Measurements from ENCODE around the gene ID2. TPM values are rescaled to one million over a fixed set of nuclear protein-coding genes. Genes with fewer than 3 reads are reported as not detected.

The ID2 gene
- total RNA-seq, 2 experiments from 2014 or later, result 61.1 to 62.5 TPM

- Mint-ChIP-seq H3K27ac (no peak overlapping the region), H3K27me3 (peaks cover 53% of the 10 kb centered on the region), H3K4me1 (peaks cover 13% of the 10 kb centered on the region), H3K9me3 (no peaks in the 10 kb centered on the region), H3K4me3 (no peak overlapping the region), H3K36me3 (no peaks in the 10 kb centered on the region)
- DNase-seq, result peak; percentile 19
These were observed 24.3 kb upstream of the ID2 start for GRCh38 chr2:8657423-8658062.

GRCh38 chr2:8658064-8658862 is 23.6 kb upstream of the ID2 start:
- peaks cover 55% of the 10 kb centered on the region for H3K27me3 Mint-ChIP-seq
- H3K9me3 Mint-ChIP-seq, result no peaks in the 10 kb centered on the region
- no peak for DNase-seq
- no peak overlapping the region for H3K27ac Mint-ChIP-seq
- peaks cover 14% of the 10 kb centered on the region for H3K4me1 Mint-ChIP-seq
- no peaks in the 10 kb centered on the region for H3K36me3 Mint-ChIP-seq
- H3K4me3 Mint-ChIP-seq, result no peak overlapping the region

DNA sequence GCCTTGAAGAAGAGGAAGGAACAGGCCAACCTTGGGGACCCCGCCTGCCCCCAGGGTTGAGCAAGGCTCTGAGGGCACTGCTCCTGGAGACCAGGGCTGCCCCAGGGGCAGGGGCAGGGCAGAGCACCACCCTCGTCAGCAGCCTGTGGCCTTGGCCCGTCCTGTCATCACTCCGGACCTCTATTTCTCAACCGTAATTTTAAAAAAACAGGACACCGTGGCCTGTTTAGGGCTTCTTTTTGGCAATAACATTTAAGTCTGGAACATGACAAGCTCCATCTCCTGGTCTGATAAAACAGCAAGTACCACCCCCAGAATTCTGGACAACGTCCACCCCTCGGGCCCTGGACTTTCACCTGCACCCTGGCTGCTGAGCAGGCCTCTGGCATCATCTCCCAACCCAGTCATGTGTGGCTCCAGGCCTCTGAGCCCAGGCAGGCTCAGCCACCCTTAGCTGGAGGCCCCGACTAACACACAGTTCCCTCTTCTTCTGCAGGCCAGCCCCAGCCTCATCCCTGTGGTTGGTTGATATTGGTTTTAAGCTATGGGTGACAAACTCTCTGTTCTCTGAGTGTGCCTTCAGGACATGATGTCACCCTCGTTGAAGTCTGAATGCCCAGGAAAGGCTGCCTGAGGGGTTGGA is 22.6 kb upstream of the ID2 start:
- Mint-ChIP-seq H3K4me3 (no peak overlapping the region), H3K4me1 (peaks cover 22% of the 10 kb centered on the region), H3K27me3 (peaks cover 58% of the 10 kb centered on the region), H3K36me3 (no peaks in the 10 kb centered on the region), H3K27ac (no peak overlapping the region), H3K9me3 (no peaks in the 10 kb centered on the region)
- DNase-seq, result no peak

DNA sequence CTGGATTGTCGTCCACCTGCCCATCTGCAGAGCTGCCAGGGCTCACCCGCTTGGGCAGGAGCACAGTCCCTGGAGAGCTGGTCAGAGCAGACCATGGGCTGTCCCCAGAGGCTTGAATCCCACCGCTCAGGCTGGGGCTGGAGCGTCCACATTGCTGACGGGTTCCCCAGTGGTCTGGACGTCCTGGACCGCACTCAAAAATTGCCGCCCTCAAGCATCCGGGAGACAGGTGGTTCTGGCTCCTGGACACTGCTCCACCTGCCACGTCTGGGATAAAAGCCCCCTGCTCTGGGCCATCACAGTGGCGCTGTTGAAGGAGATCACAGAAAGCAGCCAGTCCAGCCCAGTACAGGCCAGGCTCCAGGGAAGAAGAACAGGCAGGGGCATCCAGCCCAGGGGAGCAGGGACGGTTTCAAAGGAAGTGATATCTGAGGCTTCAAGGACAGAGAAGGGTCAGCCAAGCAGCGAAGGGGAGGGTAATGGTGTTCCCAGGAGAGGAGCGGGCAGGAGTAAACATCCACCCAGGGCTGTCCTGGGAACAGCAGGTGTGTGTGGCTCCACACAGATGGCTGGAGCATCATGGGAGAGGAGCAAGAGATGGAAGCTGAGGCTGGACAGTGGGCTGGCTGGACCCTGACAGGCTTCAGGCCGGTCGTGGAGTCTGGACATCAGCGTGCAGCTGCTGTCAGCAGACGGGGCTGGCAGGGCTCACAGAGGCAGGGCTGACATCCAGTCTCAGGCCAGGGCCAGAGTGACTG is 21.9 kb upstream of the ID2 start:
- no peak overlapping the region for H3K4me3 Mint-ChIP-seq
- peaks cover 57% of the 10 kb centered on the region for H3K27me3 Mint-ChIP-seq
- H3K9me3 Mint-ChIP-seq, result no peaks in the 10 kb centered on the region
- no peaks in the 10 kb centered on the region for H3K36me3 Mint-ChIP-seq
- H3K27ac Mint-ChIP-seq, result no peak overlapping the region
- H3K4me1 Mint-ChIP-seq, result peaks cover 28% of the 10 kb centered on the region
- no peak for DNase-seq

DNA sequence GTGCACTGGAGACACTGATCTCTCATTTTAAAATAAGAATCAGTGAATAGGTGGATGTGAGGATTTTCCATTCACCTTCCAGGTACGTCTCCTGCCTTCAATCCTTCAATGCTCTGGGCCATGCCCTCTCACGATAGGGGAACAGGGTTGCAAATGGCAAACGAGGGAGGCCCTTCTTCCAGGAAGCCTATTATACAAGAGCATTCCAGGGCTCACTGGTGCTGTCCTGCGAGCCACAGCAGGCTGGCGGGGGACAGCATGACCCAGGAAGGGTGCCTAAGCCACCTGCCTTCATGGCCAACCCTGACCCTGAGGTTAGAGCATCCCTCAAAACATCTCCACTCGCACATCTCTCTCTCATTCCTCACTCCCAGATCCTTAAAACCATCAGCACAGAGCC is 20.6 kb upstream of the ID2 start:
- no peaks in the 10 kb centered on the region for H3K36me3 Mint-ChIP-seq
- H3K4me1 Mint-ChIP-seq, result peaks cover 32% of the 10 kb centered on the region
- H3K27me3 Mint-ChIP-seq, result peaks cover 53% of the 10 kb centered on the region
- H3K4me3 Mint-ChIP-seq, result no peak overlapping the region
- DNase-seq, result no peak
- no peak overlapping the region for H3K27ac Mint-ChIP-seq
- no peaks in the 10 kb centered on the region for H3K9me3 Mint-ChIP-seq

GRCh38 chr2:8661736-8662135 is 20.1 kb upstream of the ID2 start:
- Mint-ChIP-seq H3K27me3 (peaks cover 48% of the 10 kb centered on the region), H3K27ac (no peak overlapping the region), H3K4me1 (peaks cover 29% of the 10 kb centered on the region)

GRCh38 chr2:8662239-8662879 is 19.5 kb upstream of the ID2 start:
- Mint-ChIP-seq H3K27me3 (peaks cover 42% of the 10 kb centered on the region), H3K4me1 (peaks cover 26% of the 10 kb centered on the region), H3K27ac (no peak overlapping the region), H3K36me3 (no peaks in the 10 kb centered on the region), H3K4me3 (no peak overlapping the region), H3K9me3 (no peaks in the 10 kb centered on the region)
- no peak for DNase-seq

More at GRCh38 chr2:8661736-8662135, 20.1 kb upstream of the ID2 start:
- Mint-ChIP-seq H3K36me3 (no peaks in the 10 kb centered on the region), H3K9me3 (no peaks in the 10 kb centered on the region), H3K4me3 (no peak overlapping the region)
- no peak for DNase-seq

- Mint-ChIP-seq H3K27ac (no peak overlapping the region), H3K4me3 (peak overlapping the region; percentile 5), H3K4me1 (peaks cover 20% of the 10 kb centered on the region), H3K9me3 (no peaks in the 10 kb centered on the region), H3K27me3 (peaks cover 30% of the 10 kb centered on the region), H3K36me3 (no peaks in the 10 kb centered on the region)
- peak; percentile 21 for DNase-seq
These were observed 17.9 kb upstream of the ID2 start for GRCh38 chr2:8663997-8664396.

- Mint-ChIP-seq H3K27me3 (peaks cover 14% of the 10 kb centered on the region), H3K36me3 (no peaks in the 10 kb centered on the region), H3K9me3 (no peaks in the 10 kb centered on the region), H3K4me3 (no peak overlapping the region), H3K4me1 (peaks cover 20% of the 10 kb centered on the region), H3K27ac (no peak overlapping the region)
- no peak for DNase-seq
These were observed 15.3 kb upstream of the ID2 start for GRCh38 chr2:8666581-8666980.

GRCh38 chr2:8667896-8668512 is 13.9 kb upstream of the ID2 start:
- no peak overlapping the region for H3K4me3 Mint-ChIP-seq
- H3K36me3 Mint-ChIP-seq, result no peaks in the 10 kb centered on the region
- H3K4me1 Mint-ChIP-seq, result peaks cover 20% of the 10 kb centered on the region
- no peak for DNase-seq
- no peak overlapping the region for H3K27ac Mint-ChIP-seq
- peaks cover 6% of the 10 kb centered on the region for H3K27me3 Mint-ChIP-seq
- no peaks in the 10 kb centered on the region for H3K9me3 Mint-ChIP-seq

DNA sequence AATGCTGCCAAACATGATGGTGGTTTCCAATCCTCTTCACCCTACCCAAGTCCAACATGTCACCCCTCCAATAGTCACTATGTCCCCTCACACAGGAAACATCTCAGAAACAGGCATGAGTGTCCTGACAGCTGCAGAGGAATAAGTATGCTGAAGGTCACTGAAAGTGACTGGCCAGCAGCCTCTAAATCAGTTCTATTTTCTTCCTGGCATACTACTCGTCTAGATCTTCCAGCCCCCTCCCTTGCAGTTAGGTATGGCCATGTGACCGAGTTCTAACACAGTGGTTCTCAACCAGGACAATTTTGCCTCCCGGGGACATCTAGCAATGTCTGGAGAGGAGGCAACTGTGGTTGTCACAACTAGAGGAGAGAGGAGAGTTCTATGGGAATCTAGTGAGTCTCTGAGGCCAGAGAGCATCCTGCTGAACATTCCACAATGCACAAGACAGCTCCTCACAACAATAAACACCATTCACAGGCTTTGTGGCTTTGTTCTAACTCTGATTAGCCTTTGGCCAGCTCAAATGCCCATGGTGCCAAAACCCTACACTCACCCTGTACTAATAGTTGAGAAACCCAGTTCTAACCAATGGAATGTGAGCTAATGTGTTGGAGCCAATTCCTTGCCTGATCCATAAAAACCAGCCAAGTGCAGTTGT is 12.6 kb upstream of the ID2 start:
- Mint-ChIP-seq H3K4me1 (peaks cover 9% of the 10 kb centered on the region), H3K9me3 (peaks cover 7% of the 10 kb centered on the region), H3K4me3 (no peak overlapping the region), H3K36me3 (peaks cover 2% of the 10 kb centered on the region), H3K27ac (no peak overlapping the region), H3K27me3 (peaks cover 11% of the 10 kb centered on the region)
- DNase-seq, result no peak

DNA sequence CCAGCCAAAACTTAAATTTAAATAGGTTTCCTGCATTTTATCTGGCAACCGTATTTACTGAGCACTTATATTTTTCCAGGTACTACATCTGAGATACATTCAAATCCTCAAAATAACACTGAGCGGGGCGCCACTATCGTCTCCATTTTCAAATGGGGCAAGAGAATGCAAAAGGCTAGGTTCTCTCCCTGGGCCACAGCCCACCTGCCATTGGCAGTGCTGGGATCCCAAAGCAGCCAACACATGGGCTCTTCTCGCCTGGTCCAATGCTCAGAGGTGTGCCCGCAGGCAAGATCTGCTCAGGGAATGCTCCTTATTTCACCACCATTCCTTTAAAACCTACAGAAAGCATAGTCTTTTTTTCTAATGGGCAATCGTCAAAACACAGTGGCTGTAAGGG is 11.3 kb upstream of the ID2 start:
- no peak for DNase-seq
- peaks cover 18% of the 10 kb centered on the region for H3K9me3 Mint-ChIP-seq
- H3K27me3 Mint-ChIP-seq, result peaks cover 21% of the 10 kb centered on the region
- H3K36me3 Mint-ChIP-seq, result peaks cover 5% of the 10 kb centered on the region
- no peak overlapping the region for H3K4me3 Mint-ChIP-seq
- no peaks in the 10 kb centered on the region for H3K4me1 Mint-ChIP-seq
- no peak overlapping the region for H3K27ac Mint-ChIP-seq

DNA sequence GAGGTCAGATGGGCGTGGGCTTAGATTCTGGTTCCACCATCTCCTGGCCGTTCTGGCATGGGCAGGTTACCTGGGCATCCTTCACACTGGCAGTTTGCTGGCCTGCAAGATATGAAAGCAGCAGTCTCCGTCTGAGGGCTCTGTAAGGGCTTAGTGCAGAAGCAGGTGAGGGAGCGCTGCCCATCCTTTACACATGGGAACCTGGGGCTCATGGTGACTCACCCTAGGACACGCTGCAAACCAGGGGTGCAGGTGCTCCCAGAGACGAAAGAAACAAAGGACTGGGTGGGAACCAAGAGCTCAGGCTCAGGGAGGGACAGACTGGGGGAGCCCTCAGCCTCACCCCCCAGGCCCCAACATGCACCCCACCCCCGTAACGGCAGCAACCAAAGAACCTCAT is 10.7 kb upstream of the ID2 start:
- no peaks in the 10 kb centered on the region for H3K4me1 Mint-ChIP-seq
- no peak overlapping the region for H3K4me3 Mint-ChIP-seq
- H3K27ac Mint-ChIP-seq, result no peak overlapping the region
- DNase-seq, result no peak
- H3K36me3 Mint-ChIP-seq, result peaks cover 8% of the 10 kb centered on the region
- peaks cover 23% of the 10 kb centered on the region for H3K9me3 Mint-ChIP-seq
- H3K27me3 Mint-ChIP-seq, result peaks cover 26% of the 10 kb centered on the region

DNA sequence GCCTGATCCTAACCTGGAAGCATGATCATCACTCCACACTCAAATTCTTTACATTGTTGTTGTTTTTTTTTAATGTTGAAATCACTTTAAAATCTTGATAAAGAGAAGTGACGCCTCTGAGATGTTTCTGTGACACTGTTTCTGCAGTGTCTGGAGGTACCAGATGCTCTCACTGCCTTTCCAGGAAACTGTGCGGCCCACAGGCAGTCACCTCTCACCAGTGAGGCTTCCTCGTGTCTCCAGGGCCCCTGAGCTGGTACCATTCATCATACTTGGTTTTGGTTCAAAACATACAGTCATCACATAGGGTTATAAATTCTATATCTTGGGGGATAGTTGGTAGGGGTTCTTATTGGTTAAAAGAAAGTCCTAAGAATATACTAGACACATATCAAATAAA is 10.1 kb upstream of the ID2 start:
- peaks cover 33% of the 10 kb centered on the region for H3K27me3 Mint-ChIP-seq
- DNase-seq, result no peak

More for the DNA sequence above, 10.1 kb upstream of the ID2 start:
- no peaks in the 10 kb centered on the region for H3K4me1 Mint-ChIP-seq
- H3K4me3 Mint-ChIP-seq, result no peak overlapping the region
- peaks cover 24% of the 10 kb centered on the region for H3K9me3 Mint-ChIP-seq
- H3K27ac Mint-ChIP-seq, result no peak overlapping the region
- peaks cover 10% of the 10 kb centered on the region for H3K36me3 Mint-ChIP-seq

Data from activated naive CD8-positive, alpha-beta T cell treated with anti-CD3 and anti-CD28 coated beads for 36 hours (primary cell).